H1 (cell line): ENCODE data around the gene MRTFA. TPM values are rescaled to one million over a fixed set of nuclear protein-coding genes. Genes with fewer than 3 reads are reported as not detected.

Source experiments
- EGR1 ChIP-seq: IDR thresholded peaks from 2 replicates; pipeline ENCODE4 v1.6.1; 2011; ENCODE audit warnings: low read depth, low read length, borderline replicate concordance
- FOSL1 ChIP-seq: IDR thresholded peaks from 2 replicates; pipeline ENCODE4 v1.6.1; 2011; ENCODE audit warnings: mild to moderate bottlenecking, low read depth, low read length, moderate library complexity; ENCODE audit not compliant: insufficient read depth
- RFX5 ChIP-seq: IDR thresholded peaks from 2 replicates; pipeline ENCODE4 v1.6.1; 2011; ENCODE audit warnings: low read depth, low read length, improper control_type of control experiment, borderline replicate concordance
- polyA plus RNA-seq, 7 experiments: library from polyadenylated mRNA; depleted of rRNA in 3 of 7; stranded (reverse) in 5 of 7; unstranded in 2 of 7; fragments of >200 nt in 5 of 7; fragments of 200-250 nt in 2 of 7; gene quantifications; 1 replicate in 5 of 7; 2 replicates in 1 of 7; 4 replicates in 1 of 7; pipeline versions ENCODE4 v1.2.1 to v1.2.3, GENCODE V29; 2011 to 2013; ENCODE audit warnings: missing spikeins in 2 of 7, mixed read lengths in 2 of 7
- total RNA-seq: library from RNA; stranded (reverse); fragmentation: NEBNext Ultra II Directional; extraction: Animal tissue kit (Norgen Biotek cat#: 25700); gene quantifications from 2 replicates; pipeline ENCODE4 v1.2.1, GENCODE V29; 2021

The MRTFA gene
- total and polyA plus RNA-seq, 2 of the 8 experiments (the other 6 are each of a cell fraction or from before 2014, with no cell fraction given) = 5.4 to 37.9 TPM

- no peak for TF ChIP-seq FOSL1
- no peak for TF ChIP-seq RFX5
- no peak for TF ChIP-seq EGR1
- TF ChIP-seq, all 59 proteins: peak for 0
Measured at GRCh38 chr22:40633036-40633435, 3.5 kb downstream of the MRTFA start (continued).
